Mammary epithelial cell (primary cell): ENCODE measurements around the gene CALCOCO1.

Experiments
- EZH2 ChIP-seq: IDR thresholded peaks from 2 replicates; pipeline ENCODE4 v1.6.1; 2012; ENCODE audit warnings: low read length, inconsistent platforms, borderline replicate concordance
- TF ChIP-seq, protein P1 (sequence below), 2 donors: IDR thresholded peaks in 1 of 2; conservative IDR thresholded peaks in 1 of 2; 2 replicates each; pipeline ENCODE4 v1.5.1; 2011 to 2012; ENCODE audit warnings: inconsistent platforms in 2 of 2, low read length in 2 of 2, mild to moderate bottlenecking in 2 of 2, control low read depth in 1 of 2, low read depth in 1 of 2; ENCODE audit not compliant: insufficient read depth in 1 of 2; ENCODE audit errors: extremely low read depth in 1 of 2

DNA sequence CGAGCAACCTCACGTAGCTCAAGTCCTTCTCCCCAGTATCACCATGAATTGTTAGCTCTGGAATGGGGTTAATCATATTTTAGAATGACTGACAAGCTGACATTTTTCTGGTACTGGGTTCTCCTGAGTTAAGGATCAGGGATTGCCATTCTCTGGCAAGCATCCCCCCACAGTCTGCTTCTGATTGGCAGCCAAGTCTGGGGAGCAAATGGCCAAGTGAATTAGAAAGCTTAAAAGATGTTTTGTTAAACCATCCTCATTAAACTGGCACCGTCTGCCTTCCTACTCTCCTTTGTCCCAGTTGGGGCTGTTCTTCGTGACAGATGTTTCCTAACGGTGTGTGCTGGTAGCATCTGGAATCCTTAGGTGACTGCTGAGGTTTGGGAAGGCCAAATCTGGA, 41.7 kb upstream of the CALCOCO1 start:
- TF ChIP-seq, protein P1, sequence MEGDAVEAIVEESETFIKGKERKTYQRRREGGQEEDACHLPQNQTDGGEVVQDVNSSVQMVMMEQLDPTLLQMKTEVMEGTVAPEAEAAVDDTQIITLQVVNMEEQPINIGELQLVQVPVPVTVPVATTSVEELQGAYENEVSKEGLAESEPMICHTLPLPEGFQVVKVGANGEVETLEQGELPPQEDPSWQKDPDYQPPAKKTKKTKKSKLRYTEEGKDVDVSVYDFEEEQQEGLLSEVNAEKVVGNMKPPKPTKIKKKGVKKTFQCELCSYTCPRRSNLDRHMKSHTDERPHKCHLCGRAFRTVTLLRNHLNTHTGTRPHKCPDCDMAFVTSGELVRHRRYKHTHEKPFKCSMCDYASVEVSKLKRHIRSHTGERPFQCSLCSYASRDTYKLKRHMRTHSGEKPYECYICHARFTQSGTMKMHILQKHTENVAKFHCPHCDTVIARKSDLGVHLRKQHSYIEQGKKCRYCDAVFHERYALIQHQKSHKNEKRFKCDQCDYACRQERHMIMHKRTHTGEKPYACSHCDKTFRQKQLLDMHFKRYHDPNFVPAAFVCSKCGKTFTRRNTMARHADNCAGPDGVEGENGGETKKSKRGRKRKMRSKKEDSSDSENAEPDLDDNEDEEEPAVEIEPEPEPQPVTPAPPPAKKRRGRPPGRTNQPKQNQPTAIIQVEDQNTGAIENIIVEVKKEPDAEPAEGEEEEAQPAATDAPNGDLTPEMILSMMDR (conservative IDR thresholded peaks at IDR 0.05 in 1 of 2, IDR thresholded peaks at IDR 0.05 in 1 of 2; ENCODE audit: extremely low read depth in 1 of 2, insufficient read depth in 1 of 2, low read depth in 1 of 2, low read length in 2 of 2): no peak
- TF ChIP-seq EZH2: no peak
